Immature natural killer cell (primary cell): ENCODE results near the gene UNC119B. TPM values are rescaled to one million over a fixed set of nuclear protein-coding genes. Genes with fewer than 3 reads are reported as not detected.
"Not testable (repeated sequence)": the region's sequence is repeated elsewhere in the genome, so short reads cannot be mapped to it uniquely, and the experiment has no call there.

Experiments
- DNase-seq, 3 donors: peaks; one replicate each; pipeline ENCODE4 v3.0.0; 2022; ENCODE audit warnings: mixed read lengths in 1 of 3
- H3K27ac Mint-ChIP-seq, 6 donors: one replicate each; pipeline ENCODE4 v1.8.0; 2020; ENCODE audit warnings: mixed read lengths in 6 of 6, mild to moderate bottlenecking in 5 of 6, inconsistent platforms in 4 of 6, moderate library complexity in 3 of 6
- H3K27me3 Mint-ChIP-seq, 3 donors: one replicate each; pipeline ENCODE4 v1.8.0; 2020 to 2021; ENCODE audit warnings: low read depth in 3 of 3, mild to moderate bottlenecking in 3 of 3, mixed read lengths in 3 of 3, moderate library complexity in 3 of 3, inconsistent platforms in 1 of 3
- H3K36me3 Mint-ChIP-seq, 3 donors: one replicate each; pipeline ENCODE4 v1.8.0; 2020; ENCODE audit warnings: mixed read lengths in 3 of 3, inconsistent platforms in 2 of 3, mild to moderate bottlenecking in 2 of 3
- H3K4me1 Mint-ChIP-seq, 2 donors: one replicate each; pipeline ENCODE4 v1.8.0; 2020; ENCODE audit warnings: inconsistent platforms in 2 of 2, mild to moderate bottlenecking in 2 of 2, mixed read lengths in 2 of 2, moderate library complexity in 1 of 2
- H3K4me3 Mint-ChIP-seq, 5 donors: one replicate each; pipeline ENCODE4 v1.8.0; 2020; ENCODE audit warnings: mild to moderate bottlenecking in 5 of 5, mixed read lengths in 5 of 5, inconsistent platforms in 3 of 5, moderate library complexity in 3 of 5
- H3K9me3 Mint-ChIP-seq, 6 donors: one replicate each; pipeline ENCODE4 v1.8.0; 2020; ENCODE audit warnings: mild to moderate bottlenecking in 6 of 6, mixed read lengths in 6 of 6, inconsistent platforms in 4 of 6, moderate library complexity in 3 of 6
- polyA plus RNA-seq, 3 donors: library from polyadenylated mRNA; unstranded; fragments of 300-500 nt; fragmentation: Illumina TruSeq; gene quantifications; one replicate each; pipeline ENCODE4 v1.2.3, GENCODE V29; 2021

The UNC119B gene
- 1 to 10 TPM; 5.1 to 6.2 (median 5.8) TPM for polyA plus RNA-seq

DNA sequence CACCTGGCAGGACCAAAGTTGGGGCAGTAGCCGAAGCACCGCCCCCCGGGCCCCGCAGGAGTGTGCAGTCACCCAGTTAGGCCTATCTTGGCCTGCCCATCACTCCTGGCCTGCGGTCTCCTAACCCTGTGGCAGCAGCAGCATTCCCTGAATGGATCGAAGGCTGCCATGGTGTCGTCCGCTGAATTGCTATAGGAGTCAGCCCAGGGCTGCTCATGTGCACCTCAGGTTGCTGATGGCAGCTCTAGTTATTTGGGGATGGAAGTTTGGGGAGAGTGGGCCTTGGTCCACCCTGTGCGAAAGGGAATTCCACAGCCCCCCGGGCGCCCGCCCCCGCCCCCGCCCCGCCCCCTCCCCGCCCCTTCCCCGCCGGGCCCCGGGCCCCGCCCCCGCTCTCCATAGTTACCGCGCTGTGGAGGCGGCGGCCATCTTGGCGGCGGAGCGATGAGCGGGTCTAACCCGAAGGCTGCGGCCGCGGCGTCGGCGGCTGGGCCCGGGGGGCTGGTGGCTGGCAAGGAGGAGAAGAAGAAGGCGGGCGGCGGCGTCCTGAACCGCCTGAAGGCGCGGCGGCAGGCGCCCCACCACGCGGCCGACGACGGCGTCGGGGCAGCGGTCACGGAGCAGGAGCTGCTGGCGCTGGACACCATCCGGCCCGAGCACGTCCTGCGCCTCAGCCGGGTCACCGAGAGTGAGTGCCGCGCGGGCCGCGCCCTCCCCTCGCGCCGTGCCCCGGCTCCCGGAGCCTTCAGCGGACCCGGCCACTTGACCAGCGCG is at the start of gene UNC119B:
Gene UNC119B (plus strand): TSS at position 428 of the 774 bp plus-strand sequence. CDS start 17 bp downstream, at position 445.
- DNase-seq, result peak; percentile 71 to 73 (median 72)
- H3K9me3 Mint-ChIP-seq, result no peaks in the 10 kb centered on the region
- peak within 1 kb of the TSS; percentile 81 to 84 (median 83) for H3K27ac Mint-ChIP-seq
- H3K27me3 Mint-ChIP-seq, result no peaks in the 10 kb centered on the region
- peaks cover 5 to 9% (median 5%) of the 10 kb centered on the region in 3 donors for H3K36me3 Mint-ChIP-seq
- H3K4me1 Mint-ChIP-seq, result peaks cover 32 to 35% of the 10 kb centered on the region in 2 donors
- peak within 1 kb of the TSS; percentile 86 to 92 (median 89) for H3K4me3 Mint-ChIP-seq

DNA sequence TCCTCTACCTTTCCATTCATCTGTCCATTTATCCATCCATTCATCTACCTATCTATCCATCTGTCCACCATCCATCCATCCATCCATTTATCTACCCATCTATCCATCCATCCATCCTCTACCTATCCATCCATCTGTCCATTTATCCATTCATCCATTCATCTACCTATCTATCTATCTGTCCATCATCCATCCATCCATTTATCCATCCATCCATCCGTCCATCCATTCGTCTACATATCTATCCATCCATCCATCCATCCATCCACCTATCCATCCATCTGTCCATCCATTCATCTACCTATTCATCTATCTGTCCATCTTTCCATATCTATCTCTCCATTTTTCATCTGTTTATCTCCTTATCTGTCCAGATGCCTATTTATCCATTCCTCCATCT is 48.8 kb upstream of the UNC119B start:
- H3K27me3 Mint-ChIP-seq, result peaks cover 3 to 8% (median 7%) of the 10 kb centered on the region in 3 donors
- no peaks in the 10 kb centered on the region for H3K36me3 Mint-ChIP-seq
- no peaks in the 10 kb centered on the region for H3K9me3 Mint-ChIP-seq
- no peak overlapping the region for H3K27ac Mint-ChIP-seq
- H3K4me1 Mint-ChIP-seq, result peaks cover 0 to 2% of the 10 kb centered on the region in 2 donors
- DNase-seq, result no peak
- H3K4me3 Mint-ChIP-seq, result no peak overlapping the region

DNA sequence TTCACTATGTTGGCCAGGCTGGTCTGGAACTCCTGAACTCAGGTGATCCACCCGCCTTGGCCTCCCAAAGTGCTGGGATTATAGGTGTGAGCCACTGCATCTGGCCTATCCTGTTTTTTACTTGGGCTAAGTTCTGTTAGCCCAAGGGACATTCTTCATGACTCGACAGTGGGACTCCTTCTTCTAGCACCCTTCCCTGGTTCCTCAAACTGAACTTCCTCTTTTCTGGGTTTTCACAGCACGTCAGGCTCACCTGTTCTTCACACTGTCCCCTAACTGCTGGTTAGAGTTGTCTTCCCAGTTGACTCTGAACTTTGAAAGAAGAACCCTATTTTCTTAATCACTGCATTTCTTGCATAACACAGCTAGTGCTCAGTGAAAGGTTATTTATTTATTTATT is 47.4 kb upstream of the UNC119B start:
- H3K4me1 Mint-ChIP-seq, result peaks cover 0 to 2% of the 10 kb centered on the region in 2 donors
- DNase-seq, result no peak
- H3K27me3 Mint-ChIP-seq, result peaks cover 5 to 8% (median 7%) of the 10 kb centered on the region in 3 donors
- no peak overlapping the region for H3K4me3 Mint-ChIP-seq
- no peaks in the 10 kb centered on the region for H3K36me3 Mint-ChIP-seq
- no peak overlapping the region for H3K27ac Mint-ChIP-seq
- H3K9me3 Mint-ChIP-seq, result no peaks in the 10 kb centered on the region

DNA sequence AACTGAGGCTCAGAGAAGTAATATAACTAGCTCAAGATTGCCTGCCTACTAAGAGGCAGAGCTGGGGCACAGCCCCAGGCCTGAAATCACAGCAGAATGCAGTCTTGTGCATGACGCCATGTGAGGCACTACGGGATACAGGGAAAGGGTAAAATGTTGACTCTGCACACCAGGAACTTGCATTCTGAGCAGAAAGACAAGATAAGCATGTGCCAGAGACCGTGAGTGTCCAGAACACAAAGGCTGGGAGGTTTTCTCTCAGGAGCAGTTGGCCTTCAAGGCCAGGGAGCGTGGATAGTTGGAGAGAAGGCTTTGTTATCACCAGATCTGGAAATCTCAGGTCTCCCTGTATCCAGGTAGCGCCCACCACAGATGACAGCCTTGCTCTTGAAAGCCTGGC is 46.5 kb upstream of the UNC119B start:
- Mint-ChIP-seq H3K4me3 (no peak overlapping the region), H3K36me3 (no peaks in the 10 kb centered on the region), H3K9me3 (no peaks in the 10 kb centered on the region), H3K27ac (no peak overlapping the region), H3K4me1 (peaks cover 0 to 2% of the 10 kb centered on the region in 2 donors), H3K27me3 (peaks cover 7 to 8% (median 7%) of the 10 kb centered on the region in 3 donors)
- no peak for DNase-seq

DNA sequence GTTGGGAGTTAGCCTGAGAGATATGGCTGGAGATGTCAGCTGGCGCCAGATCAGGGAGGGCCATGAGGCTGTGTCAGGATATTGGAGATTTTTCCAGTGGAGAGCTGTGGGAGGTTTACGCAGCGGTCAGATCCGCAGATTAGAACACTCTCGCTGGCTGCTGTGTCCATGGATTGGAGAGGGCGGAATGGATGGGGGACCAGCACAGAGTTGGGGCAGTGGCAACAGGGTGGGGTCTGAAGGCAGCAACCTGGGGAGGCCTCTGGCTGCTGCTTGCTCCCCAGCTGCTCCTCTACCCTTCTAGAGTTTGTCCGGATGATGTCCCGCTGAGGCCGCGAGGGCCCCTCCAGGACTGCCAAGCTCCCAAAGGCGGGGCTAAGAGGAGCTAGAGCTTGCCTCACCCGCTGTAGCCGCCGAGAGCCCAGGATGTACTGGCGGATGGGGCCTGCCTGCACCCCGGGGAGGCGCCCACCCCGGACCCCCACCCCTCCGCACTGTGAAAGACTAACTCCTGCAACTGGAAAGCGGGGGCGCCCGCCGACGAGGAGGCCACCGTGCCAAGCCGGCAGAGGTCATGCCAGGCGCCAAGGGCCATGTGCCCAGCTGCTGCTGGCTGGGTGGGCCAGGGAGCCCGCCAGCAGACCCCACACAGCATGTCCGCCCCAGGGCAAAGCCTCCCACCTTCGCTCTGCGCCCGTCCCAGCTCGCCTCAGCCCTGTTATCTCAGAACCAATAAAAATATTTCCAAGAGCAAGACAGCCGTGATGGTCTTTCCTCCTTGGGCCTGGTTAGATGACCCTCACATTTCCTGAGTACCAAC is 43.5 kb upstream of the UNC119B start:
- H3K27ac Mint-ChIP-seq, result peak overlapping the region in 1 of 6 donors; percentile 13
- DNase-seq, result no peak
- peaks cover 6 to 8% (median 7%) of the 10 kb centered on the region in 3 donors for H3K27me3 Mint-ChIP-seq
- H3K4me1 Mint-ChIP-seq, result peaks cover 0 to 2% of the 10 kb centered on the region in 2 donors
- H3K4me3 Mint-ChIP-seq, result no peak overlapping the region
- H3K9me3 Mint-ChIP-seq, result no peaks in the 10 kb centered on the region
- H3K36me3 Mint-ChIP-seq, result no peaks in the 10 kb centered on the region

DNA sequence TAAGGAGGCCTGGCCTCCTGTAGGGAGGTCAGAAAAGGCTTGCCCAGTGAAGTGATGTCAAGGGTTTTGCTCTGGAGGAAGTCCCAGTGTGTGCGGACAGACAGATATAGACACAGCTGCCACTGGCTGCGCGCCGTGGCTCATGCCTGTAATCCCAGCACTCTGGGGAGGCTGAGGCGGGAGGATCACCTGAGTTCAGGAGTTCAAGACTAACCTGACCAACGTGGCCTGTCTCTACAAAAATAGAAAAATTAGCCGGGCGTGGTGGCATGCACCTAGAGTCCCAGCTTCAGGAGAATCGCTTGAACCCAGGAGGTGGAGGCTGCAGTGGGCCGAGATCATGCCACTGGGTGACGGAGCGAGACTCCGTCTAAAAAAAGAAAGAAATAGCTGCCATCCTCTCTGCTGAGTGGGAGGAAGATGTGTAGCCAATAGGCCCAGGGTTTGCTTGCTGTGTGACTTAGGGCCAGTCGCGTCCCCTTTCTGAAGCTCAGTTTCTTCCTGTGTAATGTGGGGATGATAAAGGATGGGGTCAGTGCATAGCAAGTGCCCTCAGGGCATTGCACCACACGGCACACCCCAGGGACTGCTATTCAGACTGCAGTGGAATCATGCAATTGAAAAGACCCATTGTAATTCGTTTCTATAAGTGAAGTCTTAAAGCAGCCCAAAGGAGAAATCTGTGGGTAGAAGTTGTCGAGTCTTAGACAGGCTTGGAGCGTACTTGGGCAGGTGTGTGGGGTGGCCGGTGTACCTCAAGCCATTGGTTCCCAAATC is 42.0 kb upstream of the UNC119B start:
- H3K4me1 Mint-ChIP-seq, result peaks cover 0 to 2% of the 10 kb centered on the region in 2 donors
- H3K36me3 Mint-ChIP-seq, result no peaks in the 10 kb centered on the region
- no peak for DNase-seq
- H3K9me3 Mint-ChIP-seq, result no peaks in the 10 kb centered on the region
- peaks cover 4 to 8% (median 7%) of the 10 kb centered on the region in 3 donors for H3K27me3 Mint-ChIP-seq
- H3K27ac Mint-ChIP-seq, result no peak overlapping the region
- no peak overlapping the region for H3K4me3 Mint-ChIP-seq

DNA sequence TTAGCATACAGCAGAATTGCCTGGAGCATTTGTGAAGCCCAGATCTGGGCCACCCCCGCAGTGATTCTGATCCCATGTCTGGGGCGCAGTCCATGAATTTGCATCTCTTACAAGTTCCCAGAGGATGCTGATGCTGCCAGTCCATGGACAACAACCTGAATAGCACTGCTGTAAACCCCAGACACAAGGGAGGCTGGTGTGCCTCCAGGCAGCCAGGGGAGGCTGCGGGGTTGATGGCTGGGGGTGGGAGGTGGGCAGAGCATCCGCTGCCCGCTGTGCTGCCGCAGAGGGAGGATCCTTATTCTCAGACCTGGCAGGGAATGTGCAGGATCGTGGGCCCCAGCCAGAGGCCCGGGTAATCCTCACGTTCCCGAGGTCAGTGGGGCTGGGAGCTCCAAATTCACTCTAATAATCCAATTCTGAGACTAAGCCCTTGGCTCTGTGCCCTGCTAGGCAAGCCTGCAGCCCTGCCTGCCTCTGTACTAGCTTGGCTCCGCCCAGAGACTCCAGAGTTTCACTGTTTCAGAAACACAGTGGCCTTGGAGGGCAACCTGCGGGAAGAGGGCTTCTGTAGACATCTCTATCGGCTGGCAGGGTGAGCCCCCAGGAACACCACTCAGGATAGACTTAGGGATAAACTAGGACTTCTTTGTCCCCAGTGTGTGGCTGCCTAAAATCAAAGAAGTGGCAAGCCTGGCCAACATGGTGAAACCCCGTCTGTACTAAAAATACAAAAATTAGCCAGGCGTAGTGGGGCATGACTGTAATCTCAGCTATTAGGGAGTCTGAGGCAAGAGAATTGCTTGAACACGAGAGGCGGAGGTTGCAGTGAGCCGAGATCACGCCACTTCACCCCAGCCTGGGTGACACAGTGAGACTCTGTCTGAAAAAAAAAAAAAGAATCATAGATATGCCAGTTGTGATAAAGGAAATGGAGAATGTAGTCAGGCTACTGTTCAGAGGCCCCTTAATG is 41.1 kb upstream of the UNC119B start:
- Mint-ChIP-seq H3K4me1 (peaks cover 0 to 2% of the 10 kb centered on the region in 2 donors), H3K4me3 (no peak overlapping the region)

DNA sequence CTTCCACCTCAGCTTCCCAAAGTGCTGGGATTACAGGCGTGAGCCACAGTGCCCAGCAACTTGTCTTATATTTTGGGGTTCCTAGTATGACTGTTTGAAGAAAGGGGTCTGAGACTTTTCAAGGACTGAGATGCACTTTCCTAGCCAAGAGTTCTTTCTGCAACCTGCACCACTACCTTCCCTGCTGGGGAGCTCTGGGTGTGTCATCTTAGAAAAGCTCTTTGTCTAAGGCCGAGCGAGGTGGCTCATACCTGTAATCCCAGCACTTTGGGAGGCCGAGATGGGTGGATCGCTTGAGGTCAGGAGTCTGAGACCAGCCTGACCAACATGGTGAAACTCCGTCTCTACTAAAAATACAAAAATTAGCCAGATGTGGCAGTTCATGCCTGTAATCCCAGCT is 40.0 kb upstream of the UNC119B start:
- not testable (repeated sequence) for DNase-seq, H3K4me1 Mint-ChIP-seq, H3K4me3 Mint-ChIP-seq, H3K9me3 Mint-ChIP-seq, H3K36me3 Mint-ChIP-seq, H3K27ac Mint-ChIP-seq, H3K27me3 Mint-ChIP-seq

More for the DNA sequence above, 41.1 kb upstream of the UNC119B start:
- no peak for DNase-seq
- Mint-ChIP-seq H3K27ac (no peak overlapping the region), H3K9me3 (no peaks in the 10 kb centered on the region), H3K36me3 (no peaks in the 10 kb centered on the region), H3K27me3 (peaks cover 4 to 7% (median 6%) of the 10 kb centered on the region in 3 donors)

DNA sequence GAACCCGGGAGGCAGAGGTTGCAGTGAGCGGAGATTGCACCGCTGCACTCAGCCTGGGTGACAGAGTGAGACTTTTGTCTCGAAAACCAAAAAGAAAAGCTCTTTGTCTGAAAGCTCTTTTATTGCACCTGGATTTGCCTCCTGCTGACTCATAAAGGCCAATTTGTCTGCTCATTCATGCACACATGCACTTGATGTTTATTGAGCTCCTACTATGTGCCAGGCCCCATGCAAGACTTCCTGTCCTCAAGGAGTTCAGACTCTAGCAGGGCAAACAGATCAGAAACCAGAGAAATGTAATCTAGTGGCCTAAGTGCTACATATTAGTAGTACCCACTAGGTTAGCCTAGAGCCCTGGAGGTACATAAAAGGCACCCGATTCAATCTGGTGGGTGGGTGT is 39.6 kb upstream of the UNC119B start:
- no peak overlapping the region for H3K4me3 Mint-ChIP-seq
- H3K36me3 Mint-ChIP-seq, result no peaks in the 10 kb centered on the region
- H3K9me3 Mint-ChIP-seq, result no peaks in the 10 kb centered on the region
- DNase-seq, result no peak
- peaks cover under 1 to 11% (median 4%) of the 10 kb centered on the region in 3 donors for H3K27me3 Mint-ChIP-seq
- H3K27ac Mint-ChIP-seq, result no peak overlapping the region
- no peaks in the 10 kb centered on the region for H3K4me1 Mint-ChIP-seq

DNA sequence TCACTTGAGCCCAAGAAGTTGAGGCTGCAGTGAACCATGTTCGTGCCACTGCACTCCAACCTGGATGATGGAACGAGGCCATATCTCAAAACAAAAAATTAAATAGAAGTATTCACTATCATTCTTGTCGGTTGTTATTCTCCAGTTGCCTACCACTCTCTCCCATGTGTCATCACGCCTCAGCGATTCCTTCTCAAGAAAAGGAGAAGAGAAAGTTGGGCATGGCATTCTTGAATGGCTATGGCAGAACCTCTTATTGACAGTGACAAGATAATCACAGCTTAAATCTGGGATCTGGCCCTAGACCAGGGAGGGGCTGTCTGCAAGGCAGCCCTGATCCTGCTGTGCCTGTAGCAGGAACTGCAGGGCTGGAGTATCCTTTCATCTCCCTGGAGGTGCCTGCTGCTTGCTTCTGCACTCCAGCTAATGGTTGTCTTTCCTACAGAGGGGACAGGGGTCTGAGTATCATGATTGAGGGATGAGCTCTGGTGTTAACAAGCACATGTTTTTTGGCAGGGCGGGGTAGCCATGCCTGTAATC is 36.1 kb upstream of the UNC119B start:
- Mint-ChIP-seq H3K4me3 (no peak overlapping the region), H3K36me3 (no peaks in the 10 kb centered on the region), H3K27ac (no peak overlapping the region), H3K4me1 (peaks cover 0 to 2% of the 10 kb centered on the region in 2 donors), H3K9me3 (no peaks in the 10 kb centered on the region), H3K27me3 (peaks cover 2 to 4% (median 3%) of the 10 kb centered on the region in 3 donors)
- DNase-seq, result no peak

DNA sequence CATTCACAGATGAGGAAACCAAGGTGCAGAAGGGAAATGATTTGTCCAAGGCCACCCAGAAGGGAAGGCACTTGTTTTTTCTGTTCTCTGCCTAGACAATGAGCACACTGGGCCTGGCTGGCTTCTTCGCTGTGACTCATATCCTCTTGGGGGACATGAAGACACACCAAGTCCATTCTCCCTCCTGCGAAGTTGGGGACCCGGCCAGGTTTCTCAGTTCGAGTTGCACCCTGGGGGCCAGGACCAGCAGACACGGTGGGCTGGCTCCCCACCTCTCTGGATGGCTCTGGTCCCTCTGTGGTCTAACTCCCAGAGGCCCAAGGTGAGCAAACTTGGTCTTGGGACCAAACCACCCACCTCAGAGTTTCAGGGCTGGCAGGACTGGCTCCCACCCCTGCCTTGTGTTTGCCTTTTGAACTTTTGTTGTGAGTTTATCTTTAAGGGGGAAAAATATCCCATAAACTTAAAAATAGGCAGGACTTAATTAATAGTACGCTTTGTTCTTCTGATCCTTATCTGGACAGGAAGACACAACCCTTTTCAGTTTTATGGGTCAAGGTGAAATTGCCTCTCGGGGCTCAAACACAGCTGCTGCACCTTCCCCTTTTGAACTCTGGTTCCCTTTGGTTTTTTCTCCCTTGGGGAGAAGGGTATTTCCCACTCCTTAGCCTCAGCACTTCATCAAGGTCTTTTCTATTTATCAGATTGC is 32.3 kb upstream of the UNC119B start:
- no peak overlapping the region for H3K4me3 Mint-ChIP-seq
- H3K36me3 Mint-ChIP-seq, result no peaks in the 10 kb centered on the region
- peaks cover 0 to 2% of the 10 kb centered on the region in 2 donors for H3K4me1 Mint-ChIP-seq
- H3K27me3 Mint-ChIP-seq, result peaks cover 2 to 6% (median 4%) of the 10 kb centered on the region in 3 donors
- DNase-seq, result no peak
- no peaks in the 10 kb centered on the region for H3K9me3 Mint-ChIP-seq
- no peak overlapping the region for H3K27ac Mint-ChIP-seq

DNA sequence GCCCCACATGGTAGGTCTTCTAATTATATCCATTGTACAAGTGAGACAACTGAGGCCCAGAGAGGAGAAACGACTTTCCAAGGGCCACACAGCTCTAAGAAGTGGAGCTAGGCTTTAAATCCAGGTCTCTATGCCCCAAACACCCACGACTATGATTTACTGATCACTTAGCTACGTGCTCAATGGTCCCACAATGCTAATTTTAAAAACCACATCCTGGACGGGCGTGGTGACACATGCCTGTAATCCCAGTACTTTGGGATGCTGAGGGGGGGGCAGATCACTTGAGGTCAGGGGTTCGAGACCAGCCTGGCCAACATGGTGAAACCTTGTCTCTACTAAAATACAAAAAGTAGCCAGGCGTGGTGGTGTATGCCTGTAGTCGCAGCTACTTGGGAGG is 31.7 kb upstream of the UNC119B start:
- no peak for DNase-seq
- Mint-ChIP-seq H3K27ac (no peak overlapping the region), H3K36me3 (no peaks in the 10 kb centered on the region), H3K4me3 (no peak overlapping the region), H3K27me3 (peaks cover 2 to 6% (median 4%) of the 10 kb centered on the region in 3 donors), H3K9me3 (no peaks in the 10 kb centered on the region), H3K4me1 (peaks cover 0 to 2% of the 10 kb centered on the region in 2 donors)
